IMR-90 (cell line): Measurements from ENCODE around the gene GAS6.

Experiments used
- BHLHE40 ChIP-seq: fragments of 150-350 bp; IDR thresholded peaks from 2 replicates; pipeline ENCODE4 v1.6.1; 2016; ENCODE audit warnings: mild to moderate bottlenecking, low read depth, low read length
- CEBPB ChIP-seq: IDR thresholded peaks from 2 replicates; pipeline ENCODE4 v1.6.1; 2012; ENCODE audit warnings: low read depth, low read length, improper control_type of control experiment
- CHD1 ChIP-seq: IDR thresholded peaks from 2 replicates; pipeline ENCODE4 v1.6.1; 2012; ENCODE audit warnings: low read depth, low read length, improper control_type of control experiment
- CTCF ChIP-seq: conservative IDR thresholded peaks from 2 replicates; pipeline ENCODE4 v1.5.1; 2012; ENCODE audit warnings: mild to moderate bottlenecking, low read depth, low read length, improper control_type of control experiment
- MAFK ChIP-seq: IDR thresholded peaks from 2 replicates; pipeline ENCODE4 v1.6.1; 2012; ENCODE audit warnings: low read depth, low read length, improper control_type of control experiment
- MXI1 ChIP-seq: IDR thresholded peaks from 2 replicates; pipeline ENCODE4 v1.6.1; 2012; ENCODE audit warnings: low read depth, mild to moderate bottlenecking, low read length, moderate library complexity, borderline replicate concordance
- POLR2A ChIP-seq: IDR thresholded peaks from 2 replicates; pipeline ENCODE4 v1.6.1; 2012; ENCODE audit warnings: mild to moderate bottlenecking, low read depth, low read length
- RAD21 ChIP-seq: IDR thresholded peaks from 2 replicates; pipeline ENCODE4 v1.6.1; 2012; ENCODE audit warnings: low read length, improper control_type of control experiment
- RFX5 ChIP-seq: IDR thresholded peaks from 2 replicates; pipeline ENCODE4 v1.8.0; 2012; ENCODE audit warnings: low read depth, mild to moderate bottlenecking, low read length, moderate library complexity
- SMC3 ChIP-seq: fragments of 150-350 bp; IDR thresholded peaks from 2 replicates; pipeline ENCODE4 v1.6.1; 2016; ENCODE audit warnings: low read depth, mild to moderate bottlenecking, antibody characterized with exemption, low read length, moderate library complexity
- USF2 ChIP-seq: fragments of 150-350 bp; IDR thresholded peaks from 2 replicates; pipeline ENCODE4 v1.6.1; 2017; ENCODE audit warnings: mild to moderate bottlenecking, antibody characterized with exemption, low read length, low read depth

GRCh38 chr13:113883314-113883811 is 19.5 kb upstream of the GAS6 start:
- TF ChIP-seq CTCF (no peak), POLR2A (no peak), CEBPB (no peak), MXI1 (no peak), RFX5 (no peak), MAFK (no peak), RAD21 (no peak), CHD1 (no peak), SMC3 (no peak), BHLHE40 (no peak), USF2 (no peak)
